HG03571 (cell line): ENCODE results near the gene MAPK9.

ENCODE experiments used
- ATAC-seq: cut with Tn5 transposase; IDR thresholded peaks from one replicate; pipeline ENCODE4 v1.9.1; 2021; ENCODE audit not compliant: unreplicated experiment

Gene MAPK9

GRCh38 chr5:180291943-180292831 lies at the start of gene MAPK9:
Gene MAPK9, minus strand, starts transcription at chr5:180292083. Its CDS starts 11,522 bp downstream, at chr5:180280561.
- peak; percentile 83 for ATAC-seq

DNA sequence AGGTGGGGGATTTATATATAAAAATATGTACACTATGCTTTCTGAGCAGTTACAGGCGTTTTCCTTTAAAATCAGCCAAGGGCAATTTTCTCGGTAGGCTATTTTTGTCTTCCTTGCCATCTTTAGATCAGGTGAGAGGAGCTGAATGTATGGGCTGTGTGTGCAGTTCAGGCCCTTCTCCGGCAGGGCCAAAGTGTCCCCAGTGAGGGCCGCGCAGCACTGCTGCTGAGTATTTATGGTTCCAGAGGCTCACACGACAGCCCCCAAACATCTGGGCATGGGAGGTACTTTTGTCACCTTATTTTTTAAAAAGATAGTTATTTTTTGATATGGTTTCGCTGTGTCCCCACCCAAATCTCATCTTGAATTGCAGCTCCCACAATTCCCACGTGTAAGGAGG lies 49.7 kb upstream of the MAPK9 start:
- ATAC-seq = no peak

DNA sequence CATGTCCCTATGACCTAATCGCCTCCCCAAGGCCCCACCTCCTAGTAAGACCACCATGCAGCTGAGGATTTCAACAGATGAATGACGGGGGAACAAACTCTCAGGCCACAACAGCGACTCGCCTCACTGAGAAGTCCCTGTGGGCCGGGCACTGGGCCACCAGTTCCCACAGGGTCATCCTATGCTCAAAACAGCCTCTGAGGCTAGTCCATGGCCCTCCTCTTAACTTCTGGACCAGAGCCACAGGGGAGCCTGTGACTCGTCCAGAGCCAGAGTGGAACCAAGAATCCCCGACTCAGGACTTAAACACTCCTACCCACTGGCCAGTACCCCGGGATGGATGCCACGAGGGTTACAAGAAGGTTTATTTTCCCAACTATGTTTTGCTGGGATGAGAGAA lies 49.0 kb upstream of the MAPK9 start:
- ATAC-seq = no peak

DNA sequence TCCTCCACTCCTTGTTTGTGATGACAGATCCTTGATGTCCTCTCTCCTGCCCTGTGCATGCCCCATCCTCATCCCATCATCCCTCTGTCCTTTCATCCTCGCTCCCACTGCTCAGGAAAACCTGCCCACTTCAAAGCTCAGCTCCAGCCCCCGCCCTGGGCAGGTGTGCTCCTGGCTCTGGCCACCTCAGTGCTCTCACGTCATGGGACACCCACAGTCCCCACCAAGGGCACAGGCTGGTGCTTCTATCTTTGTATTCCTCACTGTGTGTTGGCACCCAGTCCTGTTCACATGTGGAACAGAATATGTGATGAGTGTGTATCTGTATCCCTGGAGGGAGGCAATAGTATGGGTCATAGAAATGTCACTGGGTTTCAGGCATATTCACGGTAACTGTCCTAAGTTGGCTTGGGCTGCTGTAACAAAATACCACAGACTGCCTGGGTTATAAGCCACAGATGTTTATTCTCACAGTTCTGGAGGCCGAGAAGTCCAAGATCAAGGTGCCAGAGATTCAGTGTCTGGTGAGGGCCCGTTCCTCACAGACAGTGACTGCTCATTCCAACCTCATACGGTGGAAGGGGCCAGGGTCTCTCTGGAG lies 47.8 kb upstream of the MAPK9 start:
- no peak for ATAC-seq

DNA sequence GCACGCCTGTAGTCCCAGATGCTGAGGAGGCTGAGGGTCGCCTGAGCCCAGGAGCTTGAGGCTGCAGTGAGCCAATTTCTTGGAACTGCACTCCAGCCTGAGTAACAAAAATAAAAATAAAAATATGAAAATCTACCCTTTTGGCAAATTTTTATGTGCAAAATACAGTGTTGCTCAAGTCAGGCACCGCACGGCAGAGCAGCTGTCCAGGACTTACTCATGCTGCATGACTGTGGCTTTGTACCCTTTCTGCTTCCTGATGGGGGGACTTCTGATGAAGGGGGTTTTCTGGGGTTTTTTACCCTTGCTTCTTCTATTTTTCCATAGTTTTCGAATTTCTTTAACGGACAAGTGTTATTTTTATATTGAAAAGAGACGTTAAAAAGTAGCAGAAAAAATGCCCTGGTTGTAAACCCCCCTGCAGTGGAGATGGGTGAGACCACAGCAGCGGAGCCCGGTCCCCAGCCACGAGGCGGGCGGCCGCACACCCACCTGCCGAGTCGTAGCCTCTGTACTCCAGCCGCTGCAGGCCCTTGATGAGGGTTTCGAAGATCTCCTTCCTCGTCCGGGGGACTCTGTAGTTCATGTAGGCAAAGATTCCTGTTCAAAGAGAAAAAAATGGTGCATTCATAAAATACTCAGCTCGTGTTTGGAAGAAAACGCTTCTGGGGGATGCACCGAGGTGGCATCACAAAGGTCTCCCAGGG lies 46.3 kb upstream of the MAPK9 start:
- ATAC-seq = no peak

- ATAC-seq = no peak
Measured at GRCh38 chr5:180336234-180337020, 44.5 kb upstream of the MAPK9 start.

DNA sequence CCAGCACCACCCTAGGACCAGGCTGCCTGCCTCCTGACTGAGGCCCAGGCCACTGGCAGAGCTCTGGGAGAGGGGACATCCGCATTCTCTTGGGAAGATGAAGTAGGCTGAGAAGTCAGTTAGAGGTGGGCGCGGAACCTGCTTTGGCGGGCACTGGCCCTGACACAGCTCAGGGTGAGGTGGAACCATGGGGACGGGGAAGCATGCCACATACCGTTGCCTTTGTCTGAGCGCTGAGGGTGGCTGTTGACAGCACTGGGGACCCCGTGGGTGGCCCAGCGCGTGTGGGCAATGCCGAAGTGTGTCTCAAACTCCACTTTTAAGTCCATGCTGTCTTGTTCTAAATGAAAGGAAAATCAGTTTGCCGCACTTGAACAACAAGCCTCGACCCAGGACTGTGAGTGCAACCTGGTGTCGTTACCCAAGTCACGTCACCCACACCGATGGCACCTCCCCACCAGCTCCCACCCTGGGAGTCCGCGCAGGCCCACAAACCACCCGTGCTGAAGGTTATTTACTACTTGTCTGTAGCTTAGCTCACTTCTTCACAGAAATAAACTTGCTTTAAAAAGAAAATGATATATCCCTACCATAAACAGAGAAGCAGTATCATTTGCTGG lies 43.8 kb upstream of the MAPK9 start:
- ATAC-seq = no peak

DNA sequence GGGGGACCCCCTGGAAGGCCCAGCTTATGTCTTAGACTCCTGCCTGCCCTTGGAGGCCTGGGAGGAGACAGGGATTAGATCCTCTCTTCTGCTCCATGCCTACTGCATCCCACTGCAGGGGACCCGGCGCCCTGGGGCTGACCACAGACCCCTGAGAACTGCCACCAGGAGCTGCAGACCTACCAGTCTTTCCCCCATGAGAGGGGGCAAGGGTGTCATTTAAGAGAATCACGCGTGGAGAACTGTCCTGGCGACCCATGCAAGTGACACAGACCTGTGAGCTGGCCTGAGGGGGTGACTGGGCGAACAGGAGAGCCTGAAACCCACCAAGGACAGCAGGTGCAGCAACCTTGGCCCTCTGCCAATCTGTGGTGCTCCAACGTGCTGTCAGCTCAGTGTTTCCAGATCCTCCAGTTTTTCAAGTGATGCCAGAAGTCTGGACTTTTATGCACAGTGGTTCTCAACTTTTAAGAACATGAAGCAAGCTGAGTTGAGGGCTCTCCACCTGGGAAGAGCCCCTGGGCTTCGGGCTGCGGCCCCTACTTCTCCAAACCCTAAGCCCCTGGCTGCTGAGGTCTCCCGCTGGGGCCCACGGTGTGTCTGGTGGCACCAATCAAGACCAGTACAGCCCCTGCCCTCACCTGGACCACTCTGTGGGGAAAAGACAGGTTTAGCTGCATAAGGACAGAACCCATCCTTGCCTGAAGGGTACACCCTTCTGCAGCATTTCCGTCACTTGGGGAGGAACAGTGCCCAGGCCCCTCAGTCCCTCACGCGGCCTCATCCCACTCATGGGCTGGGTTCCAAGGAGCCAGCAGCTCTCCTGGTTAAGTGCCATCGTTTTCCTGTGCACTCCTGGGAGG lies 43.1 kb upstream of the MAPK9 start:
- no peak for ATAC-seq

DNA sequence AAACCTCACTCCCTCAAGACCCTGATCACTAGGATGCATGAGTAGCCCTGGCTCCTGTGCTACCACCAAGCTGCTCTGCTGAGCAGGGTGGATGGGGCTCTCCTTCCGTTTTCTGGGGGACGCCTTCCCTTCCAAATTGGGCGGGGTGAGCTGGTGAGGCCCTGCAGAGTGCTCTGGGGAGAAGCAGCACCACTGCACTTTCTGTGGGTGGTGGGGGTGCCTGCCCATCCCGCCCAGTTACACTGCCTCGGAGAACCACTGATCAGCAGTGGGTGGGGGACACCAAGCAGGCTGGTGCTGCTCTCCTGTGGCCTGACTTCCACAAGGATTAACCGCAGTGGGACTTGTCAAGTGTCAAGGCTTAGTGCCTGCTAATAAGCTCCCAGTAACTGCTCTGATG lies 42.3 kb upstream of the MAPK9 start:
- no peak for ATAC-seq

DNA sequence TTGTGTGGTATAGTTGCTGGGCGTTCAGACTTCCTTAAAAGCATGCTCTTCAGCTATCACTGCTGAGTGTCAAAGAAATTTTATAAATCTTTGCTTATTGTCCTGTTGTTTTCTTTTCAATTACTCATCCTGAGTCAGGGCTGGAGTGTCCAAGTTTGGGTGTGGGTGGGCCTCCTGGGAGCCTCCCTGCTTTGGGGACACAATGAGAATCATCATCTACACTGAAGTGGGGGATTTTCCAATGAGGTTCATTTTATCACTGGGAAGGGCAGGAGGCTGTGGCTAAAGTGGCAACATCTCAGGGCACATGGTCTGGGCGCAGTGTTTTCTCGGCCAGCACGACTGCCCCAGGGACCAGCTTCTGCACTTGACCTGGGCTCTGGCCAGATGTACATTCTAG lies 41.8 kb upstream of the MAPK9 start:
- no peak for ATAC-seq

- no peak for ATAC-seq
Measured at GRCh38 chr5:180332861-180333260, 41.0 kb upstream of the MAPK9 start.

DNA sequence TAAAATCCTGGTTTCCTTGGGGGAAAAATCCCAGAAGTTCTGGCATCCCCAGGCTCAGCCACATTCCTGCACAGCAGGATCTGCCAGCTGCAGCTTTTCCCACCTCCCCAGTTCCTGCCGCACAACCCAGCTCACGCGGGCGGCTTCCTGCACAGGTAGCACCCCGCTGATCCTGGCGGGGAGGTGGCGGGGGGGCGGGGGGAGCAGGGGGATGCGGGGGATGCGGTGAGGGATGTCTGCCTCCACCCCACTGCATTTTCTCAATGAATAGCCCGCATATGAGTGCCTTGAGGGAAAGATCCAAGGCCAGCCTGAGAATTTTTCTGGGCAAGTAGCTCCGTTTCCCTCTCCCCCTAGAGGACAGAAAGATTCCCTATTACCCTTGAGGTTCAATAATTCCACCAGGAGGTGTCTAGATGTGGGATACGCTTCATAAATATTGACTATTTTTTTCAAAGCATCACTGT lies 40.2 kb upstream of the MAPK9 start:
- no peak for ATAC-seq

GRCh38 chr5:180331647-180331950 lies 39.7 kb upstream of the MAPK9 start:
- no peak for ATAC-seq

DNA sequence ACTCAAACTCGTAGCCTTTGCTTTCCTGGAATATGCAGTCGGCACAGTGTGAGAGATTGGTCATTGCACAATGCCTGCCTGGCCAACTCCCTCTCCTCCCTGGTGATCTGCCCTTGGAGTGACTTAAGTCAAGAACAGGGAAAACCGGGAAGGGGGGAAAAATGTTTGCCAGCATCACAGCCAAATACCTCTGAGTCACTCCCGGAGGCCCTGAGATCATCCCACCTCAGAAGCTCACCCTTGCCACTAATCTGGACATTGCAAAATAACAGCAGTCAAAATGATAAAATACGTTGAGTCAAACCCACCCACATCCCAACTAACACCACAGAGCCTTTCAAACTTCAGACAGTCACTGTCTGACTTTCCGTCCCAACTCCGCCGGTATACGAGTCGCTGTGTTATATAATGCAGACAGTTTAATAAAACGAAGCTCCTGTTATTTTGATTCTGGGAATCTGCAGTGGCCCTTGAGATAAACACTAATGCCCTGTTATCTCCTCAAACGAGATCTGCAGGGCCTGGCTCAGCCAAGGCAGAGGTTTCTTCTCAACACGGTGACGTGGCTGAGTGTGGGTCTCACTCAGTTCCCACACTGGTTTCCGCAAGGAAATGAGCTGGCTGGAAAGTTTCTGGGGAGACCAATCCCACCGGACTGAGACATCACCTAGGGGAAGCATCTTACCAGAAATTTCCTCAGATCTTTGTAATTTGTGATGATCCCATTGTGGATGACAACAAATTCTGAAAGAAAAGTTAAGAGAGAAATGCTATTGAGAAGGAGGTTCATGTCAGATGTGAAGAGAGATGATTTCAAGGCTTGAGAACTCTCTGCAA lies 39.1 kb upstream of the MAPK9 start:
- ATAC-seq = no peak

GRCh38 chr5:180330270-180330648 lies 38.4 kb upstream of the MAPK9 start:
- no peak for ATAC-seq

DNA sequence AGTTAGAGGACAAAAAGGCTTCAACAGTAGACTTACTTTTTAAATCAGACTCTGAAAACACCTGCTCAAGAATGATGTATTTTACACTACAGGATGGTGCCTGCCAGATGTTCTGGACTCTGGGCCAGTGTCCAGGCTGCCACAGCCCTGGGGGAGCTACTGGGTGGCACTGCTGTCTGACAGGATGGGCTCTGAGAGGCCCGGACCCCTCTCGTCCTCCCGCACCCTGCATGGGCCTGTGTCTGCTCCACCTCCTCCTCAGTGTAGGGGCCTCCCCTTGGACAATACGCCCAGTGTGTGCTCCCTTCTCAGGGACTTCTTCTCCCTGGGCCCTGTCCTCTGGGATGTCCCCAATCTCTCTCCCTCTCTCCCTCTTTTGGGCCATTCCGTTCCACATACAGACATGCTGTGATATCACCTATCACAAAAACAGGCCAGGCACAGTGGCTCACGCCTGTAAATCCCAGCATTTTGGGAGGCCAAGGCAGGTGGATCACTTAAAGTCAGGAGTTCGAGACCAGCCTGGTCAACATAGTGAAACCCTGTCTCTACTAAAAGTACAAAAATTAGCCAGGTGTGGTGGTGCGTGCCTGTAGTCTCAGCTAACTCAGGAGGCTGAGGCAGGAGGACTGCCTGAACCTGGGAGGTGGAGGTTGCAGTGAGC lies 37.9 kb upstream of the MAPK9 start:
- no peak for ATAC-seq

- no peak for ATAC-seq
Measured at GRCh38 chr5:180329138-180329435, 37.2 kb upstream of the MAPK9 start.

GRCh38 chr5:180328296-180329137 lies 36.6 kb upstream of the MAPK9 start:
- peak; percentile 74 for ATAC-seq
